Measurements from ENCODE around the gene SART3.

DNA sequence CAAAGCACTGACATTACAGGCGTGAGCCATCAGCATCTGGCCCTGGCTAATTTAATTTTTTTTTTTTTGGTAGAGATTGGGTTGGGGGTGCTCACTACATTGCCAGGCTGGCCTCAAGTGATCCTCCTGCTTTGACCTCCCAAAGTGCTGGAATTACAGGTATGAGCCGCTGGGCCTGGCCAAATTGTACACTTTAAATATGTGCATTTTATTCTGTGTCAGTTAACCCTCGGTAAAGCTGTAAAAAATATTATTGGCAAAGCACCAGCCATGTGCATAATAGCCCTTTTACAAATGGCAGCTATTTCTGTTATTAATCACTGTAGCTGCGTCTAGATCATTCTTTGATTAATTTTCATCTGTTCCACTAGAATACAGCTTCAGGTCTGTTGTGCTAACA lies 24.9 kb upstream of the SART3 start:
- no peak for TF ChIP-seq TAF1 (IDR thresholded peaks at IDR 0.05; ENCODE audit: borderline replicate concordance, low read depth, low read length)
- no peak for TF ChIP-seq POLR2AphosphoS5 (IDR thresholded peaks at IDR 0.05; ENCODE audit: low read depth, low read length)

Measured in GM12892 (cell line).